Liver (tissue), 9 donors: Measurements from ENCODE around the gene NUDT8. TPM values are rescaled to one million over a fixed set of nuclear protein-coding genes. Genes with fewer than 3 reads are reported as not detected.

Experiments used
- DNase-seq: peaks from one replicate; pipeline ENCODE4 v3.0.0-alpha.2; 2017; ENCODE audit warnings: low spot score
- H3K27ac ChIP-seq, 2 donors: one replicate each; pipeline ENCODE4 v1.7.0; 2013; ENCODE audit warnings: inconsistent platforms in 2 of 2, low read length in 2 of 2, control low read depth in 1 of 2, low read depth in 1 of 2, mild to moderate bottlenecking in 1 of 2
- H3K27me3 ChIP-seq, 4 donors: one replicate each; pipeline versions ENCODE4 v1.6.1 to v1.7.0; 2013; ENCODE audit warnings: low read length in 3 of 4, inconsistent platforms in 1 of 4, mild to moderate bottlenecking in 1 of 4, moderate library complexity in 1 of 4; ENCODE audit not compliant: control insufficient read depth in 4 of 4, insufficient read depth in 4 of 4
- H3K36me3 ChIP-seq, 4 donors: one replicate each; pipeline versions ENCODE4 v1.6.1 to v1.7.0; 2013; ENCODE audit warnings: low read length in 3 of 4, mild to moderate bottlenecking in 3 of 4, low read depth in 1 of 4, moderate library complexity in 1 of 4; ENCODE audit not compliant: control insufficient read depth in 4 of 4, insufficient read depth in 3 of 4
- H3K4me1 ChIP-seq, 4 donors: one replicate each; pipeline versions ENCODE4 v1.6.1 to v1.7.0; 2013; ENCODE audit warnings: low read length in 3 of 4, mild to moderate bottlenecking in 3 of 4, moderate library complexity in 1 of 4; ENCODE audit not compliant: control insufficient read depth in 4 of 4, insufficient read depth in 4 of 4
- H3K4me3 ChIP-seq, 3 donors: one replicate each; pipeline versions ENCODE4 v1.6.1 to v1.7.0; 2013; ENCODE audit warnings: low read length in 3 of 3, control low read depth in 1 of 3, low read depth in 1 of 3, mild to moderate bottlenecking in 1 of 3
- H3K9ac ChIP-seq, 2 donors: one replicate each; pipeline ENCODE4 v1.7.0; 2013; ENCODE audit warnings: low read length in 2 of 2, mild to moderate bottlenecking in 2 of 2, moderate library complexity in 2 of 2, control low read depth in 1 of 2, low read depth in 1 of 2
- H3K9me3 ChIP-seq, 4 donors: one replicate each; pipeline versions ENCODE4 v1.6.1 to v1.7.0; 2013; ENCODE audit warnings: low read length in 3 of 4; ENCODE audit not compliant: control insufficient read depth in 4 of 4
- ATF3 ChIP-seq: IDR thresholded peaks from 2 replicates; pipeline ENCODE4 v1.6.1; 2016; ENCODE audit warnings: antibody characterized with exemption
- CTCF ChIP-seq: fragments of 150-350 bp; IDR thresholded peaks from 2 replicates; pipeline ENCODE4 v1.5.1; 2017; ENCODE audit warnings: improper control_type of control experiment, low read depth, low read length; ENCODE audit not compliant: missing input control
- EGR1 ChIP-seq, 2 donors: IDR thresholded peaks; 2 replicates each; pipeline ENCODE4 v1.6.1; 2016 to 2018; ENCODE audit warnings: antibody characterized with exemption in 2 of 2, low read depth in 2 of 2
- GABPA ChIP-seq, 2 donors: IDR thresholded peaks in 1 of 2; conservative IDR thresholded peaks in 1 of 2; 2 replicates each; pipeline ENCODE4 v1.6.1; 2016; ENCODE audit warnings: antibody characterized with exemption in 2 of 2, mild to moderate bottlenecking in 1 of 2, moderate library complexity in 1 of 2
- HNF4A ChIP-seq, 2 donors: conservative IDR thresholded peaks; 2 replicates each; pipeline ENCODE4 v1.6.1; 2016; ENCODE audit warnings: antibody characterized with exemption in 2 of 2, mild to moderate bottlenecking in 2 of 2
- HNF4G ChIP-seq: IDR thresholded peaks from 2 replicates; pipeline ENCODE4 v1.6.1; 2016; ENCODE audit warnings: antibody characterized with exemption
- JUND ChIP-seq, 2 donors: IDR thresholded peaks; 2 replicates each; pipeline ENCODE4 v1.6.1; 2016; ENCODE audit warnings: antibody characterized with exemption in 2 of 2
- MAX ChIP-seq: IDR thresholded peaks from 2 replicates; pipeline ENCODE4 v1.6.1; 2016; ENCODE audit warnings: antibody characterized with exemption
- RAD21 ChIP-seq, 2 donors: IDR thresholded peaks; 2 replicates each; pipeline ENCODE4 v1.6.1; 2016; ENCODE audit warnings: antibody characterized with exemption in 2 of 2, mild to moderate bottlenecking in 2 of 2
- REST ChIP-seq: IDR thresholded peaks from 2 replicates; pipeline ENCODE4 v1.6.1; 2016; ENCODE audit warnings: antibody characterized with exemption, mild to moderate bottlenecking
- RXRA ChIP-seq, 2 donors: IDR thresholded peaks; 2 replicates each; pipeline ENCODE4 v1.6.1; 2017 to 2018; ENCODE audit warnings: antibody characterized with exemption in 2 of 2, mild to moderate bottlenecking in 1 of 2
- SP1 ChIP-seq: IDR thresholded peaks from 2 replicates; pipeline ENCODE4 v1.6.1; 2018; ENCODE audit warnings: antibody characterized with exemption, mild to moderate bottlenecking
- TAF1 ChIP-seq: conservative IDR thresholded peaks from 2 replicates; pipeline ENCODE4 v1.6.1; 2016; ENCODE audit warnings: antibody characterized with exemption, mild to moderate bottlenecking
- YY1 ChIP-seq: IDR thresholded peaks from 2 replicates; pipeline ENCODE4 v1.6.1; 2016; ENCODE audit warnings: antibody characterized with exemption, mild to moderate bottlenecking
- ZBTB33 ChIP-seq: IDR thresholded peaks from 2 replicates; pipeline ENCODE4 v1.6.1; 2016; ENCODE audit warnings: antibody characterized with exemption
- WGBS: extraction: QIAGEN DNeasy Blood & Tissue Kit; methylation state at CpG from one replicate; pipeline ENCODE4 v1.1.7; 2013; 5-methylcytosine and 5-hydroxymethylcytosine counted together
- polyA plus RNA-seq, 2 donors: library from polyadenylated mRNA; stranded (reverse) in 1 of 2; unstranded in 1 of 2; fragments of 200-250 nt in 1 of 2; fragments of >200 nt in 1 of 2; fragmentation: Nextera tagmentation in 1 of 2; extraction: Ambion mirVana in 1 of 2; gene quantifications; one replicate each; pipeline versions ENCODE4 v1.2.1 to v1.2.3, GENCODE V29; 2013 to 2015
- total RNA-seq, 2 donors: library from RNA; depleted of rRNA; stranded (reverse); fragments of >200 nt; gene quantifications; one replicate each; pipeline ENCODE4 v1.2.3, GENCODE V29; 2014
- donor health status: healthy.
- donor health status: healthy.
- donor health status: healthy.
- donor health status: healthy.
- donor health status: healthy.

NUDT8 gene
- total and polyA plus RNA-seq, 4 donors, result 19.5 to 66.9 (median 24.4) TPM

GRCh38 chr11:67606492-67607295, 23.0 kb downstream of the NUDT8 start, which contains the start of gene NDUFV1:
Gene NDUFV1 (plus strand): TSS chr11:67606936. CDS start chr11:67607005, 69 bp downstream.
- Histone ChIP-seq H3K9ac (peak within 1 kb of the TSS; percentile 62 to 95), H3K4me1 (peaks cover 10 to 24% (median 17%) of the 10 kb centered on the region in 4 donors), H3K27me3 (no peaks in the 10 kb centered on the region), H3K27ac (peak within 1 kb of the TSS; percentile 71 to 84), H3K36me3 (peaks cover 7 to 23% (median 13%) of the 10 kb centered on the region in 4 donors), H3K4me3 (peak within 1 kb of the TSS; percentile 86 to 93 (median 87)), H3K9me3 (no peaks in the 10 kb centered on the region)
- under 1% methylated on average over 69 of the region's 69 CpGs for WGBS
- TF ChIP-seq EGR1 (IDR thresholded peaks at IDR 0.05; ENCODE audit: low read depth in 2 of 2) (peak in 1 of 2 donors; percentile 17), RAD21 (IDR thresholded peaks at IDR 0.05) (peak; percentile 59 to 71), MAX (no peak), HNF4G (no peak), YY1 (peak; percentile 77), CTCF (peak; percentile 58), TAF1 (no peak), JUND (IDR thresholded peaks at IDR 0.05) (peak in 1 of 2 donors; percentile 10), SP1 (peak; percentile 63), ZBTB33 (no peak), REST (peak; percentile 67), RXRA (IDR thresholded peaks at IDR 0.05) (peak; percentile 26 to 31), HNF4A (conservative IDR thresholded peaks at IDR 0.05) (peak in 1 of 2 donors; percentile 16), GABPA (IDR thresholded peaks at IDR 0.05 in 1 of 2, conservative IDR thresholded peaks at IDR 0.05 in 1 of 2) (peak in 1 of 2 donors; percentile 91), ATF3 (no peak)
- DNase-seq, result peak; percentile 94
